IPS-18c (cell line): ENCODE data around the gene TBC1D3B.
"Not testable (repeated sequence)": the region's sequence is repeated elsewhere in the genome, so short reads cannot be mapped to it uniquely, and the experiment has no call there.

Experiments used
- H3K4me3 ChIP-seq: 2 replicates; pipeline ENCODE4 v1.7.0; 2013; ENCODE audit warnings: low read depth, mild to moderate bottlenecking, low read length, moderate library complexity; ENCODE audit not compliant: insufficient read depth
- H3K9me3 ChIP-seq: one replicate; pipeline ENCODE4 v1.6.1; 2013; ENCODE audit warnings: mild to moderate bottlenecking, low read length, moderate library complexity; ENCODE audit not compliant: control insufficient read depth, insufficient read depth

Gene TBC1D3B

DNA sequence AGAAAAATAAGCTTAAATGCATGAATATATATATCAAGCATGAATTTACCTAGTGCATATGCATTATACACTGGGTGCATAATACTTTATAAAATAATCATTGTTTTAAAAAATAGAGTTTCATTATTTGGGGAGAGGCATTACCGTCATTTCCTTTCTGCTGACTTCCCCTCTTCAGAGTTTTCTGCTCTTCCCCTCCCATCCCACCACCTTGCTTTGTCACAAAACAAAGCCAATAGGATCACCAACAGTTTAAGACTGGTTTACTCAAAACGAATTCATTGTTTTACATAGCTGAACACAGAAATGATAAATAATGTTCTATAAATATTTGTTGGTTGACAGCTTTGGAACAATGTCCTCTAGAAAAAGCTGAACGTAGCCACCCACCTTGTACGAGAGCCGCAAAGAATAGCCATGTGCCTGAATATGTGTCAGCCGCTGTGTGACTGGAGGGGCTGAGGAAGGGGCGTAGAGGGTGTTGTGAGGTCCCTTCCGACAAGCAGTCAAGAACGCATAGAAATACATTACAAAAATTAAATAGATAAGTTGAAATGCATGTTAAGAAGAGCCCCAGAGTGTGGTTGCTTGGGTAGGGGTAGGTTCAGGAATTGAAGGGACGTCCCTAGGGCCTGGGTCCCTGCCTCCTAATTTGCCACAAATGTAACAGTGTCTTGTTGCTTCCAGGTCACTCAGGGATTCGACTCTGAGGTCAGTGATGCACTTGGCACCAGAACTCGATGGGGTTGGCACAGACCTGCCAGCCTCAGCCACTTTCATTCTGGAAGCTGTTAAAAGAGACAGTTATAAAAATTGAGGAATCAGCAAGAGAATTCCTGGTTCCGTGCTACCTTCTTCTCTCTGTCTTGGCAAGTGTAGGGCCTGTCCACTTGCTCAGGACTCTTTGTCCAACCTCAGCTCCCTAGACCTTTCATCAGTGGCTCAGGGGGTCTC is 10.7 kb upstream of the TBC1D3B start:
- not testable (repeated sequence) for H3K9me3 ChIP-seq, H3K4me3 ChIP-seq

- Histone ChIP-seq H3K9me3 (no peaks in the 10 kb centered on the region), H3K4me3 (no peak overlapping the region)
These were observed 9.0 kb upstream of the TBC1D3B start for GRCh38 chr17:36185416-36185815.

GRCh38 chr17:36184023-36184765 is 7.8 kb upstream of the TBC1D3B start:
- no peak overlapping the region for H3K4me3 ChIP-seq
- no peaks in the 10 kb centered on the region for H3K9me3 ChIP-seq

DNA sequence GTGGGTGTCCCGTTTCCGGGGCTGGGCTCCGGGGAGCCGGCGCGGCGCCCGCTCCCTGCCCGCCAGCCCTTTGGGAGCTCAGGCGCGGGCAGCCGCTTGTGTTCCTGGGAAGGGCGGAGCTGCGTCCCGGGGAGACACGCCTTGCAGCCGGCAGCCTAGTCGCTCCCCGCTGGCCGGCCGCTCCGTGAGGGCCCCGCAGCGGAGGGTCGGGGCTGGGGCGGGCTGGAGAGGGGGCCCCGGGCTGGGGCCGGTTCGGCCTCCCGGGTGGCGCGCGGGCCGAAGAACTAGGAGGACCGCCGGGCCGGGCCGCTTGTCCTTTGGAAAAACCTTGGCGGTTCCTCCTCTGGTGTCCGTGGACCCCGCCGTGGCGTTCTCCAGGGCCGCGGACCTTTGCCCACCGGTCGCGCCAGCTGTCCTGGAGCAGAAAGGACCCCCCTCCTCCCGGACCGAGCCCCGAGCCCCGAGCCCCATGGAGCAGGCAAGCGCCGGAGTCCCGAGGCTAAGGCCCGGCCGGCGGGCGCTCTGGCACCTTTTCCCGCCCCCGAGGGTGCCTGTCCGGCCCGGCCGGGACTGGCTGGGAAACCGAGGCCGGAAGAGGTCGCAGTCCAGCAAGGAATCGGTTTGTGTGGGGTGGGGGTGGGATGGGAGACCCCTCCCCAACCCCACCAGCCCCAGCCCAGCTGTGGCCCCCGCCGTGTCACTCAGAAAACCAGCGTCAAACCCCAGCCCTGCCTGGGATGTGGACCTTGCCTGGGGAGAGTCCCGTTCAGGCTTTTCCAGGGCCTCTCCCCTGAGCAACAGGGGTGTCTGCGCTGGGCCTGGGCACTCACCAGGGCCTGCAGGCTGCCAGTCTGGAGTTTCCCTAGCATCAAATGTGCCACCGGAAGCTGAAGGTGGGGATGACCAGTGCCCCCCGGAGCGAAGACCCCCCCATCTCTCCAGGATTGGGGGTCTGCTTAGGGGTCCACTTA is 6.8 kb upstream of the TBC1D3B start:
- Histone ChIP-seq H3K4me3 (peak overlapping the region; percentile 59), H3K9me3 (no peaks in the 10 kb centered on the region)

GRCh38 chr17:36182176-36183000 is 6.0 kb upstream of the TBC1D3B start:
- no peaks in the 10 kb centered on the region for H3K9me3 ChIP-seq
- peak overlapping the region; percentile 59 for H3K4me3 ChIP-seq

DNA sequence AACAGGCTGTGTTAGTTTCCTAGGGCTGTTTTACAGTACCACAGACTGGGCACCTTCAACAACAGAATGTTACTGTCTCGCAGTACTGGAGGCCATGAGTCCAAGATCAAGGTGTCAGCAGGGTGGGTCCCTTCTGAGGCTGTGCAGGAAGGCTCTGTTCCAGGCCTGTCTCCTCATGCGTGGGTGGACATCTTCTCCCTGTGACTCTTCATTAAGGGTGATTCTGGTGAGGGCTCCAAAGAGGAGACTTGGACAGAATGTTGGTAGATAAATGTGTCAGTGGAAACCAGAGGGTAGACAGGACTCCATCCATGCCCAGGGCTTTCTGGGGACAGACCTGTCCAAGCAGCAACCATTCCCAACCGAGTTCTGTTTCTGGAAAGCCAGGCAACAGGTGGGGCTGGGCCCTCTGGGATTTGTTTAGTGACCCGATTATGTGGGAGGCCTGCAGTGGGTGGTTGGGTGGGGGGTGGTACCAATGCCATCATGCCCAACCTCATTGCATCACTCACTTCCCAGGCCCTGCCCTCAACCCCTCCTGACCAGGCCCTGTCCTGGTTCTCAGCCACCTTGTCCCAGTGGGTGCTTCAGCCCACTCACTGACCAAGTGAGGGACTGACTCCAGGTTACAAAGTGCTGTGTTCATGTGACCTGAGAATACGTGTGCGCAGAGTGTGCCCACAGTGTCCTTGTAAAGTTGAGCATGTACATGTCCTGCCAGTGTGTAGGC is 5.2 kb upstream of the TBC1D3B start:
- not testable (repeated sequence) for H3K9me3 ChIP-seq, H3K4me3 ChIP-seq

DNA sequence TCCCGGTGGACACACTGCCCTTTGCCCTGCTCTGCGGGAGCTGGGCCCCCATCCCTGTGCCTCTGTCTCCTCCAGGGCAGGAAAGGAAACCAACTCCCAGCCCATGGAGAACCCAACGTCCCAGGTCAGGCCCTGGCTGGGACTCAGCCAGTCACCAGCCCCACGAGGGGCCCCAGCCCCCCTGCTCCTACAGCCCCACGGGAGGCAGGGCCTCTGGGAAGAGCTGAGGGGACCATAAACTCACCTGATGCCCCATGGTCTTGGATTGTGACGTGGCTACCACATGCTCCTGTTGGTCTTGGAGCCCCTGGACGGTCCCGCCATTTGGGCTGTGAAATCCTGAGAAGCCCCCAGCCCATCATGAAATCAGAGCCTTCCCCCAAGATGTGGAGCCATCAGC is 7.6 kb downstream of the TBC1D3B start:
- H3K4me3 ChIP-seq, H3K9me3 ChIP-seq: not testable (repeated sequence)

GRCh38 chr17:36153895-36154610 is 22.4 kb downstream of the TBC1D3B start:
- H3K9me3 ChIP-seq = no peaks in the 10 kb centered on the region
- no peak overlapping the region for H3K4me3 ChIP-seq

GRCh38 chr17:36152639-36153120 is 23.8 kb downstream of the TBC1D3B start:
- Histone ChIP-seq H3K9me3 (no peaks in the 10 kb centered on the region), H3K4me3 (no peak overlapping the region)

DNA sequence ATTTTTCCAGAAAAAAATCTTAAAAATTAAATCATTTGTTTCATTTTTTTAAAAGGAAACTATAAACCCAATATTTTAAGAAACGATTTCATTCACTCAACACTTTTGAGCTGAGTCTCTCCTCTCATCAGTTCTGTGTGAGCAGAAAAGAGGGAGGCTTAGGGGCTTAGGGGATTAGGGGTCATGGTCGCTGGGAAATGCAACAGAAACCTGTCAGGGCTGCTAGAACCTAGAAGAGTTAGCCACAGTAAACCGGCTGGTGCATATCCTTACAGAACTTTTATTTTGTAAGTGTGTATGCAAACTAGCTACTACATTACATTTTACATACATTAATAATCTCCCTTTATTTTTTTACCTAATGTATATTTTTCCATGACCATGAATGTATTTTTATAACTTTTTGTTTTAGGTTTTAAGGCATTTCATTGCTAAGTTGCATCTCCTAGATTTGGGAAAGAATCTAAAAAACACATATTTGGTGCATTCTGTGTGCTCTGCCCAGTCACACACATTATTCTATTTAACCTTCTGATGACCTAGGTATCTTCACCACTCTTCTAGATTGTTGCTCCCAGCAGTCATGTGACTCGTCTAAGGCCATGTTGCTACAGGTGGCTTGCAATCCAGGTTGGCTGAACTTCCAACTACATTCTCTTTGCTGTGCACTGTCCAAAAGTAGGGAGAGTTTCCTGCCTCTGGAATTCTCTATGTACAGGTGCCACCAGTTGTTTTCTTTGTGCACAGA is 24.4 kb downstream of the TBC1D3B start:
- Histone ChIP-seq H3K9me3 (no peaks in the 10 kb centered on the region), H3K4me3 (no peak overlapping the region)

DNA sequence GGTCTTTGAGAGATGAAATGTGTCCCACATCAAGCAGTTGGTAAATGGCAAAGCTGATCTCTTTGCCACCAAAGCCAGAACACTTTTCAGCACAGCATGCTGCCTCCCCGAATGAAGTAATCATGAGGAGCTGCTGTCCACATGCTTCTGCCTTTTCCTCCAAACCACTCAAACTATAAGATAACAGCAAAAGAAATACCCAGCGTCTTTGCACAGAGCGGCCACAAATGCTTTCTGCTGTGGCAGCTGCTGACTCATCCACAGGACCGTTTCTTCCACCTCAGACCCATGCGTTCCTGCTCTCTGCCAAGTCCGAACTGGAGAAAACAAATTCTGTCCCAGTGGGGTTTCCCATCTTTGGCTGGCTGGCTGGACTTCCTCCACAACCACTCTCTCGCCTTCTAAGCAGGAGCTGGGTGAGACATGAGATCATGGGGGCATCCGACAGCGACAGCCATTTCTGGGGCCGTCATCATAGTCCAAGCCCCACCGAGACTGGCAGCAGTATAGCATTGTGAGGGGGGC is 27.1 kb downstream of the TBC1D3B start:
- Histone ChIP-seq H3K4me3 (no peak overlapping the region), H3K9me3 (no peaks in the 10 kb centered on the region)

- no peak overlapping the region for H3K4me3 ChIP-seq
- no peaks in the 10 kb centered on the region for H3K9me3 ChIP-seq
These were observed 27.7 kb downstream of the TBC1D3B start for GRCh38 chr17:36148559-36149295.

DNA sequence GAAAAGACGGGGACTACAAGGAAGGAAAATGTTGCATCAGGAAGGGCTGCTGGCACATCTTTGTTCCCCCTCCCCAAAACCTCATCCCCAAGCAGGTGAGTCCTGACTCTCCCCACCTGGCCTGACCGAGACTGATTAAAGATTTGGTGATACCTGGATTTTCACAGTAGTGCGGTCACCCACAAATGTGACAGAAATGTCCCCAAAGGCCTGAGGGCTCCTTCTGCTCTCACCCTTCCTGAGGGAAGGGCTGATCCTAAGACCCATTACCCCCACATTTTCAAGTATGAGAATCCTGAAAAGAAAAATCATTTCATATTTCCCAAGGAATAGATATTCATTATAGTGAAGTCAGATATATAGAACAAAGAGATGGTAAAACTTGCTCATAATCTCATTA is 28.8 kb downstream of the TBC1D3B start:
- no peak overlapping the region for H3K4me3 ChIP-seq
- H3K9me3 ChIP-seq = no peaks in the 10 kb centered on the region
